NCI-H345 treated with DMSO at 0.1 percent for 48 hours (cell line): ENCODE results near the gene TRIM15.

Source experiments
- DNase-seq: peaks from one replicate; lab custom pipeline; 2025; ENCODE audit not compliant: unreplicated experiment; lab: John Stamatoyannopoulos, UW

TRIM15 gene

DNA sequence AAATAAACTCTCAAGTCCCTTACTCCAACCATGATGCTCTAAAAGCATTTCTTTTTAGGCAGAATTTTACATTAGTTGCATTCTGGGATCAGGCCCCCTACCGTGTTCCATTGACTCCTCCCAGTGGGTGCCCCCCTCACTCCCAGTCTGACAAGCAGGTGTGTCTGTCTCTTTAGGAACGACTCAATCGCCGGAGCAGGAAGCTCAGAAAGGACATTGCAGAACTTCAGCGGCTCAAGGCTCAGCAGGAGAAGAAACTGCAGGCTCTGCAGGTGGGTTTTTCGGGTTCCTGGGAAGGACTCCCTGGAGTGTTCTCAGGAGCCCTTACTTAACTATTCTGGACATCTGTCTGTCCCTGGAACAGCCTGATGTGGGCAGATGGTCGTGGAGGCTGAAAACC, 17.5 kb upstream of the TRIM15 start:
- DNase-seq, result no peak

DNA sequence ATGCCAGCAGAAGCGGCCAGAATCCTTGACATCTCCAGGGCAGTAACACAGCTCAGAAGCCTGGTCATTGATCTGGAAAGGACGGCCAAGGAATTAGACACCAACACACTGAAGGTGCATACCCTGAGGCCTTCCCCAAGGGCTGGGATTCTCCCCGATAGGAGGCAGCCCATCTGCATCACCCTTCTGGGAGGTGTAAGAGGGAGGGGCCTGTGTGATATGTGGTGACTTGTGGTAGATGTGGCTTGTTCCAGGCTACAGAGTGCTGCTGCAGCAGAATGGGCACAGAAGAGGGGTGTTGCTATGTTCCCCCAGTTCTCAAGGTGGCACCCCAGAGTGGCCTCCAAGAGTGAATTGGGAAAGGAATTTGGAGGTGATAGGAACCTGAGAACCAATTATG, 16.2 kb upstream of the TRIM15 start:
- no peak for DNase-seq

DNA sequence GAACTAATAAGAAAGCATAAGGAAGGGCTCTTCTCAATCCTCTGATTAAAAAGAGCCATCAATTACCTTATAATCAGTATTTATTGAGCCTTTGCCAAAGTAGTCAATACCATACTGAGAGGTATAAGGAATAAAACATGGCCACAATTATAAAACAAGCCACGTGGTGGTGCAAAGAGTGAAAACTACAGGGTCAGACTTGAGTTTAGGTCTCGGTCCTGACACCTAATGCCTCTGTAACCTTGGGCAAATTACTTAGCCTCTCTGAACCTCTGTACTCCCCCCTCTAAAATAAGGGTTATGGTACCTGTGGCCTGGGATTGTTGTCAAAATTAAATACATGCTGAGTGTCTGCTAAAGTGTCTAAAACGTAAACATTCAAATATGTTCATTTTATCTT, 14.1 kb upstream of the TRIM15 start:
- no peak for DNase-seq

DNA sequence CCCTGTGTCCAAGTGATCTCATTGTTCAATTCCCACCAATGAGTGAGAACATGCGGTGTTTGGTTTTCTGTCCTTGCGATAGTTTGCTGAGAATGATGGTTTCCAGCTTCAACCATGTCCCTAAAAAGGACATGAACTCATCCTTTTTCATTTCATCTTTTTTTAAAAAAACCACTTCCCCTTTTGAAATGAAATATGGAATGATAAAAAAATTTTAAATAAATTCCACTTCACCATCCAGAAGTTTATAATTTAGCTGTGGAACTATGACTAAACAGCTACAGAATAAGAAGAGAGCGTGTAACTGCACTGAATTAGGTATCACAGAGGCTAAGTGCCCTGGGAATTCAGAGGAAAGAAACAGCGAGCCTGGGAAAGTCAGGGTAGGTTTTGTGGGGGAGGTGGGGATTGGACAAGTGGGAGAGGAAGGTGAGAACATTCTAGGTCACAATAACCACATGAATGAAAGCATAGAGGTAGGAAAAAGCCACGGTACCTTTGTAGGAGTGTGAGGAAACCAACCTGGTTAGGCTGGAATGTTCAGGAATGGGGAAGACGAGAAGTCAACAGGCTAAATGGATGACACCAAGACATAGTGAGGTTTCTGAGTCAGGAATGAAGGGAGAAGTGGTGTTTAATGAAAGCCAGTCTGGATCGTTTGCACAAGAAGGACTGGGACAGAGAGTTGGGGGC, 13.3 kb upstream of the TRIM15 start:
- DNase-seq, result no peak

DNA sequence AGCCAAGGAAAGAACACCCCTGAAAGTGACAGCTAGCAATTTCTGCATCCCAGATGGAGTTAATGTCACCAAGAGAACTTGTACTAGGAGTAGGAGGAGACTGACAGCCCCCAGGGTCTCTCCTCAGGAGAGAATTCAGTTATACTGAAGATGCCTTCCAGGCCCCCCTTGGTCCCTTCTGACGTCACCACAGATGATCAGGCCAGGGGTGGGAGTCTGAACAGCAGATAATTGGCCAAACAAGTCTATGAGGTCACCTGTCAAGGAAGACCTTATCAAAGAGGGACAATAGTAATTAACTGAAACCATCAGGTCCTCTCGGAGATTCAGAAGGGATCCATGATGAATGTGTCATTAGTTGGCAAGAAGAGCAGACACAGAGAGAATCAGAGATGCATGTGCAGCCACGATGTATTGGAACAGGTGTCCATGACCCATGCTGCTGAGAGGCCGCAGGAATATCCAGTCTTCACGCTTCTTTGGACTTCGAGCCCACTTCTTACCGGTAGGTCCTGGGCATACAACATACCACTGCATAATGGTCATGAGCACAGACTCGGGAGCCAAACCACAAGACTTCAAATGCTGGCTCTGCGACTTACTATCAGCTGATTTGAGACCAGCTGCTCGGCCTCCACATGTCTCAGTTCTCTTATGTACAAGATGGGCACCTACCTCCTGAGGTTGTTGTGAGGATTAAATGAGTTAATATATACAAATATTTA, 12.5 kb upstream of the TRIM15 start:
- no peak for DNase-seq

DNA sequence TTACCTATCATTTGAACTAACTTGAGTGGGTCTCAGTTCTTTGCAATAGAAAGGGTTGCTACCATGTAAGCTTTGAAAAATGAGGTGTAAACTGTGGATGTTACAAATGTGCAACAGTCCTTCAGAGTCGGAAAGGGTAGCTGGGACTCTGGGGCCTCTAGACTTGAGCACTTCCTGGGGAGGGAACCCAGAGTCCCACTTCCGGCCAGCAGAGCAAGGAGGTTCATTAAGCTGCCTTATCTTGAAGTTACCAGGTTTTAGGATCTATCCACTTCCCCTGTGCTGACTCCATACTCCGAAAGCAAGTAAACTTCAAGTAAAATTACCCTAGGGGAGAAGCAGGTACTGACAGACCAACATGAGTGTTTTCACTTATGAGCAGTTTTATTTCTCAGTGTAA, 11.8 kb upstream of the TRIM15 start:
- no peak for DNase-seq

DNA sequence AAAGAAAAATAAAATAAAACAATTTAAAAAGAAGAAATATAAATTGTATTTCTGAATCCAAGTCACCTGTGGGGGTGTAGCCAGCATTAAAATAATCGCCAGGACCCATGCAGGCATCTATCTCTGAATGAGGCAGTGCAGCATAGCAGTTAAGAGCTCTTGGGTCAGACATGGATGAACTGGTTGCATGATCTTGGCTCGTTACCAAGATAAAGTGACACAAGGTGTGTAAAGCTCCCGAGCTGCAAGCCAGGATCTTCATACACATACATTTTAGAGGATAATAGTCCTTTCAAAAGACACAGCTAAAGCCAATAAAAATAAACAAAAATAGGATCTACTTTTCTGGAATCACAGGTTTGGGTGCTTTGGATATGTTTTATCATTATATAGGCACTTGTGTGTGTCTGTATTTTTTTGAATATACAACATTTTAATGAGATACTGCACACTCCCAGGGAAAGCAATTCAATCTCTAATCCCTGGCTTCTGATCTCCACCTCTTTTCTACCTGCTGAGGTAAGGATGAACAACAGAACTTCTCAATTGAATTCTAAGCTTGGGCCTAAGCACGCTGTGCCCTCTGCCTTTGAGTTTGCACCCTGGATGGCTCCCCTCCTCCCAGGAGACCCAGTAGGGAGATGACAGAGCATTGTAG, 11.2 kb upstream of the TRIM15 start:
- no peak for DNase-seq

DNA sequence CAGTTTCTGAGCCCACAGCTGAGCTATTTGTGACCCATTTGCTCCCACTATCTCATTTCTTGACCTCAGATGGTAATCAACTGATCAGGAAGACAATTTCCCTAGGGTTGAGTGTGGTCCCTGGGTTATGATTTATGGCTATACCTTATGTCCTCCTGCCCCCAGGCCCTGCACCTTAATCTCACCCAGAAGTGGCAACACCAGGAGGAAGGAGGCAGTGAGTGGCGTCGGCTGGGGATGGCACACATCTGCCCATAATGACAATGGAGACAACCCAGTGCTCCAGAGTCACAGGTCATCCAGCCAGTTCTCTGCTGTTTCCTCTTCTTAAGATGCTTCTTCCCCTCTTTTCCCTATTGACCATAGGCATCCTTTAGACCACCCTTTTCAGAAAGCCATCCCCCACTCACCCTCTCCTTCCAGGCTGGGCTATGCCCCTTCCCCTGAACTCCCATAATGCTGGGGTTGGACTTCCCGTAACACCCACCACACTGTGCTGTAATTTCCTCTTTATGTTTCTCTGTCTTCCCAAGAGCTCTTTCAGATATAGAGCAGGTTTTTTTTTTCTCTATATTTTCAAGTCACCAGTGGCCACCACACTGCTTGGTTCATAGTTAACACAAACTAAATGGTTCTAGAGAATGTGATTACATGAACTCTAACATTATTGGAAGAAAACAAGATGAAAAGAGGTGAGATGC, 10.3 kb upstream of the TRIM15 start:
- no peak for DNase-seq

DNA sequence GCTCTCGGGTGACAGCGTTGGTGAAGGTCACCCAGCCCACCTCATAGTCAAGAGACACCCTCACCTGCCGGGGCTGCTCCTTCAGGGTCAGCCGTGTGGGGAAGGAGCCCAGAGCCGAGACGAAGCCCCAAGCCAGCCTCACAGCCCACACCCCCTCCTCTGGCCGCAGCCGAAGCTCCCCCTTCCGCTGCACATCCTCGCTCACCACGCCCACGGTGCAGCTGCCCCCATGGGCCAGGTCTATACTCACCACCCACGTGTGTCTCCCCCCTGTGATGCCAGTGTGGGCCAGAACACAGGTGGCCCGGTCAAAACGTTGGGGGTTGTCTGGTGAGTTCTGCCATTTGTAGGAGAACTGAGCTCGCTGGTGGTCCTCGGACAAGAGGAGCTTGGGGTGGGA, 9.3 kb upstream of the TRIM15 start:
- no peak for DNase-seq

DNA sequence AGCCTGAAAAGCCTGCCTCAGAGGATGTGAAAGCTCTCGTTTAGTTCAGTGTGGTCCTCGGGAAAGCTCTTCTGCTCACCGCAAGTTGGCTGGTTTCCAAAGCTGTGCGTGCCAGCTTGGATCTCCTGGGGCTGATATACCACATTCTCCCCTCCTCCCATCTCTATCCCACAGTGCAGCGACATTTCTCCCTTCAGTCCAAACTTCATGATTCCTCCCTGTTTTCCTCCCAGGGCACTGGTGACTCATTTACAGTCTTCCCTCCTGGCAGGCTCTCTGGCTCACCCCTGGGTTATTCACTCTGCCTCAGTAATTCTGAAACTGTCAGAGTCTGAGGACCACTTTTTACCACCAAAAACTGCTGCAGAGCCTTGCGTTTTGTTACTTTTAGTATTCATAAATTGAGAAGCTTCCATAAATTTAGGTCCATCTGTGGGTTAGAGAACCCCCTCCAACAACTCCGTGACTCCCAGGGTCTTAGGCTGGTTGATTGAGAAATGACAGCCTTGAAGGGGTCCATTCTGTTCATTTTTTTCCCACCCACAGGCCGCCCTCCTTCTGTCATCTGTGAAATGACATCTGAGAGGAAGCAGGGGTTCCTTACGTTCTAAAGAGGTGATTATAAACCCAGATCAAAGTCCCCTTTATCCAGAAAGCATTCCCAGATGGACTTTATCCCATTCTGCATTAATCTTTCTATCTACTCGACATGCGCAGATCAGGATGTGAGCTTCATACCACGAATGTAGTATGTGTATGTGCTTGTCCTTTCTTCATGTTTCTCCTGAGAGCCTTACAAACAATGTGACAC, 8.4 kb upstream of the TRIM15 start:
- DNase-seq, result no peak

DNA sequence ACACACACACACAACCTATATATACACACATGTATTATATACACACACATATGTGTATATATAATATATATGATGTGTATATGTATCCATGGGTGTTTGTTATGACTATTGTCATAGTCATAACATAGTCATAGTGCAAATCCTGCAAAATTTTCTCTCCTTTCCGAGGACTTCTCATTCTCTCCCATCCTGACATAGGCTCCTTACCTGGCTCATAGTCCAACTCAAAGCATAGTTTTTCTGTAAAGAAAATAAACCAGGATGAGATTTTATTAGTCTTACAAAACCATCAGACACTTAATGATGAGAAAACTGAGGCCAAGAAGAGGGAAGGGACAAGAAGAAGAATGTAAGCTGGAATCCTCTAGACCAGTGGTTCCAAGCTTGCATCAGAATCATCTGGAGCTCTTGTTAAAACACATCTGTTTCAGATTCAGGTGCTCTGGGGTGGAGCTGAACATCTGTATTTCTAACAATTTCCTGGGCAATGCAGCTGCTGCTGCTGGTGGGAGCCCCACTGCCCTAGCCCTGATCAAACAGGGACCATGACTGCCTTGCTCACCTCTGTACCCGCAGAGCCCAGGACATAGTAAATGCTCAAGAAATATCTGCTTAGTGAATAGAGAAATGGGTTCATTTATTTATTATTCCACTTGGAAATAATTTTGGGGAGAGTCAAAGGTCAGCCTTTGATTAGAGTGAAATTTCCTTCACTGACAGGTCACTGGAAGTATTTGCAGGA, 7.7 kb upstream of the TRIM15 start:
- no peak for DNase-seq

DNA sequence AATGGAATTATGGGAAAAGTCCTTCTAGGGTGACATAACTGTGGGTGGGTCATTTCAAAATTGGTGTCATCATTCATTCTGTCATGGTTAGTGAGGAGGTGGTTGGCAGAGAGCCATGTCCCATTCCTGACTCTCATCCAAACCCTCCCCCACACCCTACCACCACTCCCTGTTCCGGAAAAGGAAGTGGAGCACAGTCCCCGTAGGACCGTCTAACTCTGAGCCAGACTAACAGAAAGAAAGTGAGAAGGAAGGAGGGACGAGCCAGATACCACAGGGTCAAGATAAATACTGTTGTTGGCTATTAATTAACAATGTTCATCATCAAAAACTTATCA, 7.1 kb upstream of the TRIM15 start:
- no peak for DNase-seq

DNA sequence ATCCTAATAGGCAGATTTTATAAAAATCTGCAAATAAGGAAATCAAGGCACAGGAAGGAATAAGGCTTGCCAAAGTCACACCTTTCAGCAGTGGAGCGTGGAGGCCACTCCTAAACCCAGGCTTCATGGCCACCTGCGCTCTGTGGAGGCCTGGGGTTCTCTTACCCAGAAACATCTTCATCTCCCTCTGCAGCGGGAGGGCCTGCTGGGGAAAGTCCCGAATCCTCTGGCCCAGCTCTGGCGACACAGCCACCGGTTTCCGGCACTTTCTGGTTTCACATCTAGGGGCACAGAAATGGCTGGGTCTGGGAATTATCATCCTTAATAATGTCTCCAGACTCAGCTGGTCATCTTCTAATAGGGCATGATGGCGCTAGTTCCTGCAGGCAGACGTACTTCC, 6.6 kb upstream of the TRIM15 start:
- no peak for DNase-seq

DNA sequence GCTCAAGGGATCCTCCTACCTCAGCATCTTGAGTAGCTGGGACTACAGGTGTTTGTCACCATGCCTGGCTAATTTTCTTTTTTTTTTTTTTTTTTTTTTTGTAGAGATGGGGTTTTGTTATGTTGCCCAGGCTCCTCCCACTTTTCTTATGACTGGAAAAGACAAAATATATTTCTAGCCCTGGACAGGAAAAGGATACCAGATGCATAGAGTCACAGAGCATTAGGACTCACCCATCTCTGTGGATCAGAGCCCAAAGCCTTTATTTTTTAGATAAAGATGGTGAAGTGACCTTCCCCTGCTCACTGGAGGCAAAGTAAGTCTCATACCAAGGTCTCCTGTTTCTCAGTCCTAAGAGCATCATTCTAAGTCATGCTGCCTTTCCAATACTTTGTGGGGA, 5.8 kb upstream of the TRIM15 start:
- no peak for DNase-seq

DNA sequence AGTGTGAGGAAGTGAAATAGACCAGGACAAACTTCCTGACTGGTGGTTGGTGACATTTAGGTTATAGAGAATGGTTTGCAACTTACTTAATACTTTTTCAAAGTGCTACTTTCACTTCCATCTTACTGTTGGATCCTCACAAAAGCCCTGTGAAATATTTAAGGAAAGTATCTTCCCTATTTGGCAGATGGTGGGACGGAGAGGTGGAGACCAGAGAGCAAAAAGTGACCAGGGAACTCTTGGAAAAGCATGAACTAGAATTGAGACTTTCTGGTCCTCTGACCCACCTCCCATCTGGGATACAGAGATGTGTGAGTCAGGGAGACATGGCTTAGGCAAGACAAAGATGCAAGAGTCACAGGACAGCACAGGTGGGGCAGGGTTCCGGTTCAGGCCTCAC, 5.3 kb upstream of the TRIM15 start:
- no peak for DNase-seq

DNA sequence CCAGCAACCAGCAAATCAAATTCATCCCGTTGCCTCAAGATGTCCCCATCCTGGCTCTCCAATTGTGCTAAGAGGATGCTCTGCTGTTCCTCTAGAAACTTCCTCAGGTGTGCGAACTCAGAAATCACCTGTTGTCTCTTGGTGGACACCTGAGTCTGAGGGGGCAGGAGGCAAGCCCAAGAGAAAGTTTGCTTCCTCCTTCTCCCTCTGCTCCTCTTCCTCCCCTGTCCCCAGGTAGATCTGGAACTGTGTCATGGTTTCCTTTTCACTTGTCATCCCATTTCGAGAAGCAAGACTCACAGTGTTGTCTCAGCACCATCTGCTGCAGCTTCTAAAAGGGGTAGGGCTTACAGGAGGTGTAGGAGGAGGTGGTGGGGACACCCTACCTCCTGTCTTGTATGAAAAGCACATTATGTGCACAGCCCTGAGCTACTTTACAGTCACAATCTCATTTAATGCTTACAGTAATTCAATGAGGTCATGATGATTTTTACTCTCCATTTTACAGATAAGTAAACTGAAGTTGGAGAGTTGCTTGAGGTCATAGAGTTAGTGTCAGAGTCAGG, 4.8 kb upstream of the TRIM15 start:
- no peak for DNase-seq

DNA sequence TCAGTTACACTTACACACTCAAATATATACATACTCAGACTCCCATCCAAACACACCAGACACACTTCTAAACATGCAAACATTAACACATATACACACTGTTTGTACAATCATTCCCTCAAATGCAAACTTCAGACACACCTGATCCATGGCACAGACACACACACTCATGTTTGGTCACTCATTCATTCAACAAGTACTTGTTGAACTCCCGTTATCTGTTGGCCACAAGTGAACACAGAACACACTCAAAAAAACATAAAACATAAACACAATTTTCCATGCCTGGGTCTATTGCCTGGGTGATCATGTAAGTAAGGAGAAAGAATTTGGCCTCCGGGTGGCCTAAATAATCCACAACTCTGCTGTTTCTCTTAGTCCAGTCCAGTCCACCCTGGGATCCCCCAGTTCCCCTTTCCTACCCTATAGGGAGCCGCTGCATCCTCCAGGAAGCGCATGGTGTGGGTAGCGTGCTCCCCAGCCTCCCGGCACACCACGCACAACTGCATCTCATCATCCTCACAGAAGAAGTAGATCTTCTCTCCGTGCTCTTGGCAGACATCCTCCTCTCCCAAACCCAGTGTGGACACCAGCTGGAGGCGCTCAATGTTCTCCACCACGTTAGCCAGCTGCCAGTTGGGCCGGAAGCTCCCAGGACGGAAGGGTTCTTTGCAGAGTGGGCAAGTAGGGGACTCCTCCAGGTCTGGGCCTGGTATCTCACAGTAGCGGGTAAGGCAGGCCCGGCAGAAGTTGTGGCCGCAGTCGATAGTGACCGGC, 3.1 kb upstream of the TRIM15 start:
- no peak for DNase-seq

DNA sequence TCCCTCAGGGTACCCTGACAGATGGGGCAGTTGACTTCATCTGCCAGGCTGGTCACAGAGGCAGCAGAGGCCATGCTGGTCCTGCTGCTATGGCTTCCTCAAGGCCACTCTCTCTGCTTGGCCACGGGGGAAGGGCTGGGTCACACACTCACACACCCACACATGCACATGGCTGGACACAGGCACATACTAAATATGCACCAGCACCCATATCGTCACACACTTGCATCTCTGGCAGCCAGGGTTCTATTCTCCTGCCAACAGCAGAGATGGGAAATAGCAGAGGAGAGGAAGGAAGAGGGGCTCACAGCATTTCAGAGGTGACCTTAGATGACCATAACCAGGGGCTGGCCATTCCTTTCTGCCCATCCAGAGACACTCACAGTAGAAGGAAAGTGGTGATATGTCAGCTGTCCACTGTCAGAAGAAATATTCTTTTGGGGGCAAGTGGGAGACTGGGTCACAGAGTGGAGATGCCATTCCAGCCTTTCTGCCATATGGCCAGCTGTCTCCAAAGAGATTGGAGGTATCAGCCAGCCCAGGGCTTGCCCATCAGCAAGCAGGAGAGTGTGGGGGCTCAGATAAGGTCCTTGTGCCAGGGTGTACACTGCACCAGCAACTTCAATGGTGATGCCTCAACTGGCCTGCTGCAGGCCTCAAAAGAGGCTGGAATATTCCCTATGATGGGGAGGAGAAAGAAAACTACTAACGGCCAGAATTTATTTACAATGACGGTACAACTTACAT, 2.4 kb upstream of the TRIM15 start, which contains the start of gene TRIM10:
Gene TRIM10, minus strand, starts transcription at position 427 of the 747 bp plus-strand sequence. Its CDS starts 353 bp downstream, at position 74.
- no peak for DNase-seq
